Keratinocyte (primary cell): ENCODE data around the gene PRODH.
"Not testable (repeated sequence)": the region's sequence is repeated elsewhere in the genome, so short reads cannot be mapped to it uniquely, and the experiment has no call there.

Experiments
- EZH2 ChIP-seq: IDR thresholded peaks from one replicate; pipeline ENCODE4 v1.6.1; 2012; ENCODE audit warnings: inconsistent platforms, mild to moderate bottlenecking, low read length, moderate library complexity
- TF ChIP-seq, protein P1 (sequence below), 3 experiments: IDR thresholded peaks in 1 of 3; conservative IDR thresholded peaks in 1 of 3; optimal IDR thresholded peaks in 1 of 3; 2 replicates in 2 of 3; 3 replicates in 1 of 3; pipeline versions ENCODE3 to v1.5.1; 2011; ENCODE audit warnings: low read length in 3 of 3, mild to moderate bottlenecking in 3 of 3, moderate library complexity in 2 of 3, control low read depth in 1 of 3, inconsistent platforms in 1 of 3; ENCODE audit not compliant: insufficient read depth in 2 of 3; ENCODE audit errors: extremely low read depth in 1 of 3

DNA sequence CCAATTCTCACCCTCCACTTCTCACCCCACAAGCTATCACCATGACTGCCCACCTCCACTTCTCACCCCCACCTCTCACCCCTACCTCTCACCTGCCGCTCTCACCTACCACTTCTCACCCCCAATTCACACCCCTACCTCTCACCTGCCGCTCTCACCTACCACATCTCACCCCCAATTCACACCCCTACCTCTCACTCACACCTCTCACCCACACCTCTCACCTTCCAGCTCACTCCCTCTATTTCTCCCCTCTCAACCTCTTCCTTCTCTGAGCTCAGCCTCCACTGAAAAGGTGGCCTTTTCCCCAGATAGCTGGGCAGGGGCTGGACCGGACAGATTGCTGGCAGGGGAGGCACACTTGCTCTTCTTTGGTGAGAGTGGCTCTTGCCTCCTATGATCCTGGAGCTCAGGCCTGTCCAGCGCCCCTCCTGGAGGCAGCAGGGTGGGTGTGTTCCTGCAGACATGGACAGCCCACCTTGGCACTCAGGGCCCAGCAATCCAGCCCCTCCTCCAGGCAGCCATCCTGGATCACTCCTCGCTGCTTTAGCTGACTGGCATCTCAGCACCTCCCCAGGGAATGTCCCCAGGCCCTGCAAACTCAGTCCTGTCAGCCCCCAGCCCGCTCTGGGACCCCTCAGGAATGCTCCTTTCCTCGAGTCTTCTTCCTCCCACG is 25.7 kb upstream of the PRODH start:
- TF ChIP-seq, protein P1, sequence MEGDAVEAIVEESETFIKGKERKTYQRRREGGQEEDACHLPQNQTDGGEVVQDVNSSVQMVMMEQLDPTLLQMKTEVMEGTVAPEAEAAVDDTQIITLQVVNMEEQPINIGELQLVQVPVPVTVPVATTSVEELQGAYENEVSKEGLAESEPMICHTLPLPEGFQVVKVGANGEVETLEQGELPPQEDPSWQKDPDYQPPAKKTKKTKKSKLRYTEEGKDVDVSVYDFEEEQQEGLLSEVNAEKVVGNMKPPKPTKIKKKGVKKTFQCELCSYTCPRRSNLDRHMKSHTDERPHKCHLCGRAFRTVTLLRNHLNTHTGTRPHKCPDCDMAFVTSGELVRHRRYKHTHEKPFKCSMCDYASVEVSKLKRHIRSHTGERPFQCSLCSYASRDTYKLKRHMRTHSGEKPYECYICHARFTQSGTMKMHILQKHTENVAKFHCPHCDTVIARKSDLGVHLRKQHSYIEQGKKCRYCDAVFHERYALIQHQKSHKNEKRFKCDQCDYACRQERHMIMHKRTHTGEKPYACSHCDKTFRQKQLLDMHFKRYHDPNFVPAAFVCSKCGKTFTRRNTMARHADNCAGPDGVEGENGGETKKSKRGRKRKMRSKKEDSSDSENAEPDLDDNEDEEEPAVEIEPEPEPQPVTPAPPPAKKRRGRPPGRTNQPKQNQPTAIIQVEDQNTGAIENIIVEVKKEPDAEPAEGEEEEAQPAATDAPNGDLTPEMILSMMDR (optimal IDR thresholded peaks at IDR 0.05 in 1 of 3, IDR thresholded peaks at IDR 0.05 in 1 of 3, conservative IDR thresholded peaks at IDR 0.05 in 1 of 3; ENCODE audit: extremely low read depth in 1 of 3, insufficient read depth in 2 of 3, low read length in 3 of 3), result not testable (repeated sequence)
- not testable (repeated sequence) for TF ChIP-seq EZH2
